ENCODE results near the gene LTBP2.

The LTBP2 gene

DNA sequence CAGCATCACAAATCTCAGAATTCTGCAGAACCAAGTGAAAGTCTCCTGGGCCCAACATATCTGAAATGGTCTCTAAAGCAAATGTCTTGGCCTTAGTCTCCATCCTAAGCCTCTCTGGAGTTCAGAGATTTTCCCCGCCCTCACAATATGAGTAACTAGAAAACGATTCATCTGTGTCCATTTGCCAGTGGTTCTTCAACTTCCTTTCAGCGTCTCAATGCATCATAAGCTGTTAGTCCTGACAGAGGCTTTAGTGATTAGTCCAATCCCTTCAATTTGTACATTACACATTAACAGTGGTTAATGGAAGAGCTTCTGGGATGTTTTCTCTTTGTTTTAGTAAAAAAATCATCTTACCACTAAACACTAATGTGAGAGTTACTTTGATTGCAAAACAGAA, 136.4 kb downstream of the LTBP2 start:
- no peak for DNase-seq
- Histone ChIP-seq H3K79me2 (ENCODE audit: low read length) (no peaks in the 10 kb centered on the region), H4K20me1 (ENCODE audit: insufficient read depth, low read length) (no peaks in the 10 kb centered on the region)

DNA sequence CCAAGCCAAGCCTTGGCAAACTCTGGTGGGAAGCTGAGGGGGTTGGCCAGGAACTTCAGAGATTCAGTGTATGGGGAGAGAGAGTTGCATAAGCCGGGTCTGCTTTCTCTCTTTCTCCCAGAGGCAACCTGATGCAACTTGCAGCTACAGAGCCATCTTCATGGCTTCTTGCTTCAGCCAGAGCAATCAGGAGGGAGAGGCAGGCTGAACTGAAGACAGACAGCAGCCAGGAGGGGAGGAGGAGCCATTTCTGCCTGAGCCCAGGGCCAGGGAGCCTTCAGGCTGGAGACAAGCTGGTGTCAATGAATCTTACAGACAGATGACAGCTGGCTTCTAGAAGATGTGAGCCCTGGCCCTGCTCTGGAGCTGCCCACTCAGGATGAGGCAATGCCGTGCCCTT, 137.7 kb downstream of the LTBP2 start:
- Histone ChIP-seq H4K20me1 (ENCODE audit: insufficient read depth, low read length) (no peaks in the 10 kb centered on the region), H3K4me2 (ENCODE audit: low read depth, low read length) (no peak overlapping the region), H3K9me2 (replicated peaks; ENCODE audit: insufficient read depth, low read length) (no peaks in the 10 kb centered on the region), H2AFZ (ENCODE audit: low read length) (no peak overlapping the region), H3K4me1 (ENCODE audit: low read length) (no peaks in the 10 kb centered on the region), H3K27ac (ENCODE audit: low read length) (no peak overlapping the region), H3K79me2 (ENCODE audit: low read length) (no peaks in the 10 kb centered on the region), H3K4me3 (ENCODE audit: low read length) (no peak overlapping the region), H3K27me3 (replicated peaks; ENCODE audit: insufficient read depth, low read length) (no peaks in the 10 kb centered on the region), H3K9ac (ENCODE audit: low read length) (no peak overlapping the region), H3F3A (ENCODE audit: insufficient read depth, low read length) (no peaks in the 10 kb centered on the region), H3K36me3 (replicated peaks; ENCODE audit: insufficient read depth, low read length) (no peaks in the 10 kb centered on the region), H3K9me3 (replicated peaks; ENCODE audit: insufficient read depth, low read length) (no peaks in the 10 kb centered on the region)
- no peak for DNase-seq
- TF ChIP-seq EZH2phosphoT487 (IDR thresholded peaks at IDR 0.05; ENCODE audit: low read length) (no peak), EZH2 (optimal IDR thresholded peaks at IDR 0.05; ENCODE audit: low read depth, low read length) (no peak)
- TF ChIP-seq, protein P1, sequence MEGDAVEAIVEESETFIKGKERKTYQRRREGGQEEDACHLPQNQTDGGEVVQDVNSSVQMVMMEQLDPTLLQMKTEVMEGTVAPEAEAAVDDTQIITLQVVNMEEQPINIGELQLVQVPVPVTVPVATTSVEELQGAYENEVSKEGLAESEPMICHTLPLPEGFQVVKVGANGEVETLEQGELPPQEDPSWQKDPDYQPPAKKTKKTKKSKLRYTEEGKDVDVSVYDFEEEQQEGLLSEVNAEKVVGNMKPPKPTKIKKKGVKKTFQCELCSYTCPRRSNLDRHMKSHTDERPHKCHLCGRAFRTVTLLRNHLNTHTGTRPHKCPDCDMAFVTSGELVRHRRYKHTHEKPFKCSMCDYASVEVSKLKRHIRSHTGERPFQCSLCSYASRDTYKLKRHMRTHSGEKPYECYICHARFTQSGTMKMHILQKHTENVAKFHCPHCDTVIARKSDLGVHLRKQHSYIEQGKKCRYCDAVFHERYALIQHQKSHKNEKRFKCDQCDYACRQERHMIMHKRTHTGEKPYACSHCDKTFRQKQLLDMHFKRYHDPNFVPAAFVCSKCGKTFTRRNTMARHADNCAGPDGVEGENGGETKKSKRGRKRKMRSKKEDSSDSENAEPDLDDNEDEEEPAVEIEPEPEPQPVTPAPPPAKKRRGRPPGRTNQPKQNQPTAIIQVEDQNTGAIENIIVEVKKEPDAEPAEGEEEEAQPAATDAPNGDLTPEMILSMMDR (IDR thresholded peaks at IDR 0.05; ENCODE audit: low read length): no peak

More for the DNA sequence above, 136.4 kb downstream of the LTBP2 start:
- Histone ChIP-seq H3K9me2 (replicated peaks; ENCODE audit: insufficient read depth, low read length) (no peaks in the 10 kb centered on the region), H3K9ac (ENCODE audit: low read length) (no peak overlapping the region), H3K27me3 (replicated peaks; ENCODE audit: insufficient read depth, low read length) (no peaks in the 10 kb centered on the region), H3K4me2 (ENCODE audit: low read depth, low read length) (no peak overlapping the region), H3F3A (ENCODE audit: insufficient read depth, low read length) (no peaks in the 10 kb centered on the region), H3K4me1 (ENCODE audit: low read length) (no peaks in the 10 kb centered on the region), H3K4me3 (ENCODE audit: low read length) (no peak overlapping the region), H3K36me3 (replicated peaks; ENCODE audit: insufficient read depth, low read length) (no peaks in the 10 kb centered on the region), H2AFZ (ENCODE audit: low read length) (no peak overlapping the region), H3K27ac (ENCODE audit: low read length) (no peak overlapping the region), H3K9me3 (replicated peaks; ENCODE audit: insufficient read depth, low read length) (no peaks in the 10 kb centered on the region)
- TF ChIP-seq, protein P1 (IDR thresholded peaks at IDR 0.05; ENCODE audit: low read length): no peak
- TF ChIP-seq EZH2phosphoT487 (IDR thresholded peaks at IDR 0.05; ENCODE audit: low read length) (no peak), EZH2 (optimal IDR thresholded peaks at IDR 0.05; ENCODE audit: low read depth, low read length) (no peak)

DNA sequence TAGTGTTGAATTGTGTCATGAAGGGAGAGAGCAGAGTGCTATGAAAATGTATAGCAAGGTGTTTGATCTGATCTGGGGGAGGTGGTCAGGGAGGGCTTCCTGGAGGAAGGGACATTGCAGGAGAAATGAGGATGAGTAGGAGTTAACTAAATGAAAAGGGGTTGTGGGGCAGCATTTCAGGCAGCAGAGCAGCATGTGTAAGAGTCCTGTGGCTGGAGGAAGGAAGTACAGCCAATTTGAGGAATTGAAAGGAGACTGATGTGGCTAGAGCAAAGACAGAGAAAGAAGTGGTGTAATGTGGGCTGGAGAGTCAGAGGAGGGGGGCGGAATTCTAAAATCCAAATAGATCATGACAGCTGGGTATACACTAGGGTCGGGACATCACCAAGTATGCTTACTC, 139.4 kb downstream of the LTBP2 start:
- H3K9me3 ChIP-seq (replicated peaks; ENCODE audit: insufficient read depth, low read length): no peaks in the 10 kb centered on the region
- H3K9me2 ChIP-seq (replicated peaks; ENCODE audit: insufficient read depth, low read length): no peaks in the 10 kb centered on the region
- TF ChIP-seq EZH2 (optimal IDR thresholded peaks at IDR 0.05; ENCODE audit: low read depth, low read length) (no peak), EZH2phosphoT487 (IDR thresholded peaks at IDR 0.05; ENCODE audit: low read length) (no peak)
- H3K4me2 ChIP-seq (ENCODE audit: low read depth, low read length): no peak overlapping the region
- H3F3A ChIP-seq (ENCODE audit: insufficient read depth, low read length): no peaks in the 10 kb centered on the region
- no peaks in the 10 kb centered on the region for H3K79me2 ChIP-seq (ENCODE audit: low read length)
- no peaks in the 10 kb centered on the region for H3K27me3 ChIP-seq (replicated peaks; ENCODE audit: insufficient read depth, low read length)
- no peaks in the 10 kb centered on the region for H3K36me3 ChIP-seq (replicated peaks; ENCODE audit: insufficient read depth, low read length)
- H2AFZ ChIP-seq (ENCODE audit: low read length): no peak overlapping the region
- H3K4me1 ChIP-seq (ENCODE audit: low read length): no peaks in the 10 kb centered on the region
- no peaks in the 10 kb centered on the region for H4K20me1 ChIP-seq (ENCODE audit: insufficient read depth, low read length)
- no peak overlapping the region for H3K9ac ChIP-seq (ENCODE audit: low read length)
- H3K27ac ChIP-seq (ENCODE audit: low read length): no peak overlapping the region
- DNase-seq: no peak
- H3K4me3 ChIP-seq (ENCODE audit: low read length): no peak overlapping the region

DNA sequence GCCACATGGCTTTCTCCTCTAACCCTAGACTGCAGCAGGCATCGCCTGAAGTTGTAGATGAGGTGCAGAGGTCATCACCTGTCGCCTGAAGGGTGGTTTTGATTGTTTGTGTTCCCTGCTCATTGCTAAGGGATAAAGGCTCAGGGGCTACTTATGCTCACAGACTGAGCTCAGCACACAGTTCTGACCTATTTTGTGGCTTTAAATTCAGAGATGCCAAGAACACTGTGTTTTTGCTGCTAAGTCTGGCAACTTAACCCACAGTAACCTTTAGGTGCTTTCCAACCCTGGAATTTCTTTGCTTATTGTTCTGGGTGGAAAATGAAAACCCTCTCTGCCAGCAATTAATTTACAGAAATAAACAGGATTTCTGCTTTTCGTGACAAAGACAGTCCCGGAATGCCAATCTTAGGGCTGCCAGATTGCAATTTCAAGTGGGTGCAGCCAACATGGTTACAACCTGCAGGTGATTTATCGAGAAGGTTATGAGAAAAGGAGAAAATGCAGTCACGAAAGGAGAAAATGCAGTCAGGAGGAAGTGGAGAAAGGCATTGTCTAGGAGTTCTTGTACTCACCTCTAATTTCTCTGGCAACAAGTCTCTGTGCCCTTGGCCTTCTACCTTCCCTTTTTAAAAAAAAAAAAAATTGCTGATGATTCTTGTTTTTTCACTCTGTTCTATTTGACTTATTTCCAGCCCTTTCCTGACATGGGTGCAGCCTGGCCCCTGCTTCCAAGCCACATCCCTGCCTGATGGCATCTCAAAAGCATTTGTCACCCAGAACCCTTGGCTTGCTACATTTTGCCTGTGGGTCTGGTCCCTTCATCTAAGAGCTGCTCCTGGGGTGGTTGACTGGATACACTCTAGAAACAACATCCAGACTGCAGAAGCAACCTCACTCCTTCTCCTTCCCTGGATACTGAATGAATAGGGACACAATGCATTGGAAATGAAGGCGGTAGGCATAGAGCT, 142.2 kb downstream of the LTBP2 start:
- TF ChIP-seq, protein P1 (IDR thresholded peaks at IDR 0.05; ENCODE audit: low read length): no peak
- TF ChIP-seq EZH2phosphoT487 (IDR thresholded peaks at IDR 0.05; ENCODE audit: low read length) (no peak), EZH2 (optimal IDR thresholded peaks at IDR 0.05; ENCODE audit: low read depth, low read length) (no peak)
- Histone ChIP-seq H3K4me2 (ENCODE audit: low read depth, low read length) (no peak overlapping the region), H3K27me3 (replicated peaks; ENCODE audit: insufficient read depth, low read length) (no peaks in the 10 kb centered on the region), H3K79me2 (ENCODE audit: low read length) (no peaks in the 10 kb centered on the region), H3F3A (ENCODE audit: insufficient read depth, low read length) (no peaks in the 10 kb centered on the region), H3K36me3 (replicated peaks; ENCODE audit: insufficient read depth, low read length) (no peaks in the 10 kb centered on the region), H3K9ac (ENCODE audit: low read length) (no peak overlapping the region), H3K4me1 (ENCODE audit: low read length) (no peaks in the 10 kb centered on the region), H3K9me2 (replicated peaks; ENCODE audit: insufficient read depth, low read length) (no peaks in the 10 kb centered on the region), H3K9me3 (replicated peaks; ENCODE audit: insufficient read depth, low read length) (no peaks in the 10 kb centered on the region), H2AFZ (ENCODE audit: low read length) (no peak overlapping the region), H3K4me3 (ENCODE audit: low read length) (no peak overlapping the region), H4K20me1 (ENCODE audit: insufficient read depth, low read length) (no peaks in the 10 kb centered on the region), H3K27ac (ENCODE audit: low read length) (no peak overlapping the region)
- no peak for DNase-seq

Data from MM.1S (cell line).